ENCODE data around the gene AUTS2. TPM values are rescaled to one million over a fixed set of nuclear protein-coding genes. Genes with fewer than 3 reads are reported as not detected.

Gene AUTS2
- total RNA-seq, 1 donor from 2014 or later = 94.1 TPM

DNA sequence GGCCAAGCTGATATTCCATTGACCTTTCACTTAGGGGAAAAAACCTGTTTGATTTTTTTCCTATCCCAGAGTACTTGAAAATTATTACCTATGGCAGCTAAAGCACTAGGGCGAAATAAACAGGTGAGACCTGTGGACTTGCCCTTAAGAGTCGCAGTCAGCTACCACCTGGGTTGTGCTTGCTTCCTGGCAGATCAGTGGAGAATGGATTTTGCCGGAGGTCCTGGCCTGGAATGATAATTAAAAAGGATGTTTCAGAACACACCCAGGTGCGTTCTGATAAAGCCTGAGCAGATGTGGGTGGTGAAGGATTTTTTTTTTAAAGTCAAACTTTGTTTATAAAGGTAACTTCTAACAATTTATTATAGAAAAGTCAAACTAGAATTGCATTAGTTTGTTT is 59.1 kb downstream of the AUTS2 start:
- DNase-seq (ENCODE audit: extremely low spot score, unreplicated experiment) = no peak
- Mint-ChIP-seq H3K9me3 (no peaks in the 10 kb centered on the region), H3K36me3 (no peaks in the 10 kb centered on the region), H3K4me1 (ENCODE audit: unreplicated experiment) (peaks cover 75% of the 10 kb centered on the region), H3K27me3 (no peaks in the 10 kb centered on the region), H3K4me3 (peak overlapping the region; percentile 38), H3K27ac (peak overlapping the region; percentile 70)
- TF ChIP-seq, protein P1, sequence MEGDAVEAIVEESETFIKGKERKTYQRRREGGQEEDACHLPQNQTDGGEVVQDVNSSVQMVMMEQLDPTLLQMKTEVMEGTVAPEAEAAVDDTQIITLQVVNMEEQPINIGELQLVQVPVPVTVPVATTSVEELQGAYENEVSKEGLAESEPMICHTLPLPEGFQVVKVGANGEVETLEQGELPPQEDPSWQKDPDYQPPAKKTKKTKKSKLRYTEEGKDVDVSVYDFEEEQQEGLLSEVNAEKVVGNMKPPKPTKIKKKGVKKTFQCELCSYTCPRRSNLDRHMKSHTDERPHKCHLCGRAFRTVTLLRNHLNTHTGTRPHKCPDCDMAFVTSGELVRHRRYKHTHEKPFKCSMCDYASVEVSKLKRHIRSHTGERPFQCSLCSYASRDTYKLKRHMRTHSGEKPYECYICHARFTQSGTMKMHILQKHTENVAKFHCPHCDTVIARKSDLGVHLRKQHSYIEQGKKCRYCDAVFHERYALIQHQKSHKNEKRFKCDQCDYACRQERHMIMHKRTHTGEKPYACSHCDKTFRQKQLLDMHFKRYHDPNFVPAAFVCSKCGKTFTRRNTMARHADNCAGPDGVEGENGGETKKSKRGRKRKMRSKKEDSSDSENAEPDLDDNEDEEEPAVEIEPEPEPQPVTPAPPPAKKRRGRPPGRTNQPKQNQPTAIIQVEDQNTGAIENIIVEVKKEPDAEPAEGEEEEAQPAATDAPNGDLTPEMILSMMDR (conservative IDR thresholded peaks at IDR 0.05) = no peak

- Mint-ChIP-seq H3K9me3 (no peaks in the 10 kb centered on the region), H3K36me3 (no peaks in the 10 kb centered on the region), H3K27me3 (no peaks in the 10 kb centered on the region), H3K27ac (peak overlapping the region; percentile 70), H3K4me3 (no peak overlapping the region), H3K4me1 (ENCODE audit: unreplicated experiment) (peaks cover 71% of the 10 kb centered on the region)
- TF ChIP-seq, protein P1 (conservative IDR thresholded peaks at IDR 0.05) = no peak
- DNase-seq (ENCODE audit: extremely low spot score, unreplicated experiment) = no peak
These were observed 59.7 kb downstream of the AUTS2 start for GRCh38 chr7:69657985-69658384.

- H3K4me1 Mint-ChIP-seq (ENCODE audit: unreplicated experiment) = peaks cover 55% of the 10 kb centered on the region
- TF ChIP-seq, protein P1 (conservative IDR thresholded peaks at IDR 0.05) = no peak
These were observed 61.7 kb downstream of the AUTS2 start for GRCh38 chr7:69659983-69660382.

GRCh38 chr7:69661342-69661741 is 63.1 kb downstream of the AUTS2 start:
- Mint-ChIP-seq H3K27ac (no peak overlapping the region), H3K27me3 (no peaks in the 10 kb centered on the region), H3K9me3 (no peaks in the 10 kb centered on the region), H3K4me1 (ENCODE audit: unreplicated experiment) (peaks cover 46% of the 10 kb centered on the region), H3K4me3 (no peak overlapping the region), H3K36me3 (no peaks in the 10 kb centered on the region)
- TF ChIP-seq, protein P1 (conservative IDR thresholded peaks at IDR 0.05) = no peak
- no peak for DNase-seq (ENCODE audit: extremely low spot score, unreplicated experiment)

More at GRCh38 chr7:69659983-69660382, 61.7 kb downstream of the AUTS2 start:
- peak overlapping the region; percentile 8 for H3K27ac Mint-ChIP-seq
- DNase-seq (ENCODE audit: extremely low spot score, unreplicated experiment) = no peak
- H3K4me3 Mint-ChIP-seq = no peak overlapping the region
- no peaks in the 10 kb centered on the region for H3K36me3 Mint-ChIP-seq
- no peaks in the 10 kb centered on the region for H3K9me3 Mint-ChIP-seq
- no peaks in the 10 kb centered on the region for H3K27me3 Mint-ChIP-seq

DNA sequence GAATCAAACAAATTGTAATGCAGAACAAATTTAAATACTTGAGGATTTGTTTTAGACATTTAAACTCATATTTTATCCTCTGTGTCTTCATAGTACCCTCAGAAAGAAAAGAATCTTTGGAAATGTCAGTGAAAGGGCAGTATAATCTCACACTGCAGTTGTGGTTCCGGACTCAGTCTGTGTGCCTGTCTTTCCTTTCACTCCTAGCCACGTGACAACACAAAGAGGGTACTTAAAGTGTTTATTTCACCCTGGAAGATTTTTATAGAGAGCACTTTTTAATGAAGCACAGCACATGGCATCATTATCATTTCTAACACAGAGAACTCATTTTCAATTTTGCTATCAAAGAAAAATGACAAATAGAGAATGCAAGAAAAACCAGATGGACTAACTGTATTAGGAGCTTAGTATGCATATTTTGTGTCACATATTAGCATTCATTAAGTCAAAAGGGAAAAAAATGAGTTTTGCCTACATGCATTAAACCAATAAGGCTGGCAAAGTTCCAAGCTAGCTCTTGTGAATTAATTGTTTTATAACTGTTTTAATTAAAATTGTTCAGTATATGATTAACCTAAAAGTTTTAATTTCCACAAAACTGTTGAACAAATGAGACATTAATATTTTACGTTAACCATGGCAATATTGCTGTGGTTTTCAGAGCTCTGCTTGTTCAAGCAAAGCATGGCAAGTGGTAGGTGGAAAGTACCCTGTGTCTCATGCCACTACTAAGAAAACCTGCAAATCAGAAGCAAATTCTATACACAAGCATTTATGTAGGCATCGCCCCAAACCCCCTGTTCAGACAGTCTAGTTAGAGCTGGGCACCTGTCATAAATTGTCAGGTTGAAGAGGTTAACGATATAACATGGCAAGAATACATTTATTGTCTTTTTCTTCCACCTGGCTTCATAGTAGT is 65.9 kb downstream of the AUTS2 start:
- H3K4me3 Mint-ChIP-seq = no peak overlapping the region
- peaks cover 6% of the 10 kb centered on the region for H3K9me3 Mint-ChIP-seq
- H3K36me3 Mint-ChIP-seq = peaks cover 4% of the 10 kb centered on the region
- DNase-seq (ENCODE audit: extremely low spot score, unreplicated experiment) = no peak
- H3K4me1 Mint-ChIP-seq (ENCODE audit: unreplicated experiment) = peaks cover 41% of the 10 kb centered on the region
- no peaks in the 10 kb centered on the region for H3K27me3 Mint-ChIP-seq
- H3K27ac Mint-ChIP-seq = no peak overlapping the region
- TF ChIP-seq, protein P1 (conservative IDR thresholded peaks at IDR 0.05) = no peak
